ENCODE data around the gene COMMD9. TPM values are rescaled to one million over a fixed set of nuclear protein-coding genes. Genes with fewer than 3 reads are reported as not detected.

The COMMD9 gene
- polyA plus RNA-seq, 1 of the 3 experiments (the other 2 are of a cell fraction): 44.2 TPM

GRCh38 chr11:36308577-36308976, 19.4 kb upstream of the COMMD9 start:
- no peaks in the 10 kb centered on the region; the same call in 1 of the 2 replicates for H3K27me3 ChIP-seq (ENCODE audit: insufficient read depth)
- TF ChIP-seq REST (IDR thresholded peaks at IDR 0.05; ENCODE audit: low read depth, low read length) (no peak), SMC3 (IDR thresholded peaks at IDR 0.05; ENCODE audit: low read depth, low read length) (no peak), FOXJ3 (CRISPR knock-in tag; IDR thresholded peaks at IDR 0.05) (no peak), ELF1 (IDR thresholded peaks at IDR 0.05) (no peak)
- ChIA-PET CTCF (no interaction called here), POLR2A (no interaction called here)
- no peak for DNase-seq
- no peak overlapping the region for H3K4me2 ChIP-seq
- H3K36me3 ChIP-seq (replicated peaks in 1 of 2; ENCODE audit: control insufficient read depth in 1 of 2, insufficient read depth in 2 of 2, low read length in 1 of 2): no peaks in the 10 kb centered on the region
- no peaks in the 10 kb centered on the region for H3F3A ChIP-seq (replicated peaks; ENCODE audit: insufficient read depth)
- H4K20me1 ChIP-seq (ENCODE audit: insufficient read depth): no peaks in the 10 kb centered on the region
- H3K9ac ChIP-seq: no peak overlapping the region
- 11% methylated on average over 1 of the region's 1 CpG for WGBS (ENCODE audit: low lambda C conversion rate)
- H3K79me2 ChIP-seq (ENCODE audit: insufficient read depth): no peaks in the 10 kb centered on the region
- no peak overlapping the region for H3K4me3 ChIP-seq (ENCODE audit: low read depth in 2 of 2, low read length in 1 of 2)
- H3K4me1 ChIP-seq (ENCODE audit: control insufficient read depth in 1 of 2, insufficient read depth in 2 of 2, low read depth in 1 of 2, low read length in 1 of 2): no peaks in the 10 kb centered on the region
- no peak overlapping the region for H2AFZ ChIP-seq (ENCODE audit: low read depth)
- H3K9me3 ChIP-seq: no peaks in the 10 kb centered on the region
- H3K9me2 ChIP-seq: no peaks in the 10 kb centered on the region
- H3K27ac ChIP-seq (ENCODE audit: low read depth in 2 of 2, low read length in 1 of 2): no peak overlapping the region

- CTCF ChIA-PET: interaction anchor here (0.8 to 1.4 kb wide), 6 partner anchors 12 to 172 kb away, joined by 3 to 10 read pairs (median 3); no protein-coding TSS in a partner anchor
These were observed 17.7 kb upstream of the COMMD9 start for GRCh38 chr11:36306888-36307287.

More at GRCh38 chr11:36306888-36307287, 17.7 kb upstream of the COMMD9 start:
- no peaks in the 10 kb centered on the region for H3K9me3 ChIP-seq
- no peaks in the 10 kb centered on the region for H3K27me3 ChIP-seq (ENCODE audit: insufficient read depth)
- H4K20me1 ChIP-seq (ENCODE audit: insufficient read depth): no peaks in the 10 kb centered on the region
- no peak overlapping the region for H2AFZ ChIP-seq (ENCODE audit: low read depth)
- no peaks in the 10 kb centered on the region for H3K79me2 ChIP-seq (ENCODE audit: insufficient read depth)
- H3K27ac ChIP-seq (ENCODE audit: low read depth in 2 of 2, low read length in 1 of 2): no peak overlapping the region
- H3K4me3 ChIP-seq (ENCODE audit: low read depth in 2 of 2, low read length in 1 of 2): no peak overlapping the region
- TF ChIP-seq YY1 (IDR thresholded peaks at IDR 0.05; ENCODE audit: low read depth): no peak
- peak; percentile 44 for TF ChIP-seq SMC3 (IDR thresholded peaks at IDR 0.05; ENCODE audit: low read depth, low read length)
- peak; percentile 54 for TF ChIP-seq CTCF (IDR thresholded peaks at IDR 0.05)
- peak; percentile 63 for TF ChIP-seq RAD21 (IDR thresholded peaks at IDR 0.05; ENCODE audit: low read length)
- no peak overlapping the region for H3K4me2 ChIP-seq
- no peaks in the 10 kb centered on the region for H3F3A ChIP-seq (replicated peaks; ENCODE audit: insufficient read depth)
- no peak overlapping the region for H3K9ac ChIP-seq
- peak; percentile 37 for DNase-seq
- POLR2A ChIA-PET: no interaction called here
- no peaks in the 10 kb centered on the region for H3K4me1 ChIP-seq (ENCODE audit: control insufficient read depth in 1 of 2, insufficient read depth in 2 of 2, low read depth in 1 of 2, low read length in 1 of 2)
- 29% methylated on average over 3 of the region's 3 CpGs for WGBS (ENCODE audit: low lambda C conversion rate)
- H3K9me2 ChIP-seq: no peaks in the 10 kb centered on the region
- H3K36me3 ChIP-seq (replicated peaks in 1 of 2; ENCODE audit: control insufficient read depth in 1 of 2, insufficient read depth in 2 of 2, low read length in 1 of 2): no peaks in the 10 kb centered on the region
